ENCODE data around the gene EEF1G. TPM values are rescaled to one million over a fixed set of nuclear protein-coding genes. Genes with fewer than 3 reads are reported as not detected.

Gene EEF1G, protein sequence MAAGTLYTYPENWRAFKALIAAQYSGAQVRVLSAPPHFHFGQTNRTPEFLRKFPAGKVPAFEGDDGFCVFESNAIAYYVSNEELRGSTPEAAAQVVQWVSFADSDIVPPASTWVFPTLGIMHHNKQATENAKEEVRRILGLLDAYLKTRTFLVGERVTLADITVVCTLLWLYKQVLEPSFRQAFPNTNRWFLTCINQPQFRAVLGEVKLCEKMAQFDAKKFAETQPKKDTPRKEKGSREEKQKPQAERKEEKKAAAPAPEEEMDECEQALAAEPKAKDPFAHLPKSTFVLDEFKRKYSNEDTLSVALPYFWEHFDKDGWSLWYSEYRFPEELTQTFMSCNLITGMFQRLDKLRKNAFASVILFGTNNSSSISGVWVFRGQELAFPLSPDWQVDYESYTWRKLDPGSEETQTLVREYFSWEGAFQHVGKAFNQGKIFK
- 1,386 and 1,416 TPM in 2 replicates for total RNA-seq

DNA sequence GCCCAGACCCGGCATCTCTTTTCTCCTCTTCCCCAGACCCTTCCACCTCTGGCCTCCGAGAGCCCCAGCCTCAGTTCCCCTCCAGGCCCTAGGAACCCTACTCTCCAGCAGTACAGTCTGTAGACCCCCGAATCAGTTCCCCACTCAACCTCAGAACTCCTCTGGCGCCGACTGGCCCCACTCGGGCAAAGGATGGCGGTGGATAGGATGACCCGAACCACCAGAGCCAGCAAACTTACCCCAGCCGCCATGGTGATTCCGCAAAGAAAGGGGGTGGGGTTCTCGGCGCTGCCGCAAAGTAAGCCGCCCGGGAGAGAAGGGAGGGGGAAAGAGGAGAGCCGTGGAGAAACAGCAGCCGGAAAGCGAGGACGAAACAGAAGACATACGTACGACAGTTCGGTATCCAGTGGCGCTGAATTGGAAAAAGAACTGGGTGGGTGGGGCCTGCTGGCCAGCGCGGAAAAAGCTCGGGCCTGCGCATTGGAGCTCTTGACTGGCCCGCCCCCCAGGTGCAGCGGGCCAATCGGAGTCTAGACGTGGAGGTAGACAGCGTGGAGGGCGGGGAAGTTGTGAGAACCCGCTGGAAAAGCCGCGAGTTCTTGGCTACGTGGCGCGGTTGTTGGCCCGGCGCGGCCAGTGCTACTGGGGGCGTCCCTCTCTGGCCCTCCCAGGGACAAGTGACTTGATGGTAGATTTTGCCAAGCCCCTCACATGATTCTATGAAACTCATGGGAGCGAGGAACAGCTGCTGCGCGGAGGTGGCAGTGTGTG is at the start of gene EEF1G:
Gene EEF1G (minus strand): TSS at position 300 of the 771 bp plus-strand sequence. CDS start 49 bp downstream, at position 251.

DNA sequence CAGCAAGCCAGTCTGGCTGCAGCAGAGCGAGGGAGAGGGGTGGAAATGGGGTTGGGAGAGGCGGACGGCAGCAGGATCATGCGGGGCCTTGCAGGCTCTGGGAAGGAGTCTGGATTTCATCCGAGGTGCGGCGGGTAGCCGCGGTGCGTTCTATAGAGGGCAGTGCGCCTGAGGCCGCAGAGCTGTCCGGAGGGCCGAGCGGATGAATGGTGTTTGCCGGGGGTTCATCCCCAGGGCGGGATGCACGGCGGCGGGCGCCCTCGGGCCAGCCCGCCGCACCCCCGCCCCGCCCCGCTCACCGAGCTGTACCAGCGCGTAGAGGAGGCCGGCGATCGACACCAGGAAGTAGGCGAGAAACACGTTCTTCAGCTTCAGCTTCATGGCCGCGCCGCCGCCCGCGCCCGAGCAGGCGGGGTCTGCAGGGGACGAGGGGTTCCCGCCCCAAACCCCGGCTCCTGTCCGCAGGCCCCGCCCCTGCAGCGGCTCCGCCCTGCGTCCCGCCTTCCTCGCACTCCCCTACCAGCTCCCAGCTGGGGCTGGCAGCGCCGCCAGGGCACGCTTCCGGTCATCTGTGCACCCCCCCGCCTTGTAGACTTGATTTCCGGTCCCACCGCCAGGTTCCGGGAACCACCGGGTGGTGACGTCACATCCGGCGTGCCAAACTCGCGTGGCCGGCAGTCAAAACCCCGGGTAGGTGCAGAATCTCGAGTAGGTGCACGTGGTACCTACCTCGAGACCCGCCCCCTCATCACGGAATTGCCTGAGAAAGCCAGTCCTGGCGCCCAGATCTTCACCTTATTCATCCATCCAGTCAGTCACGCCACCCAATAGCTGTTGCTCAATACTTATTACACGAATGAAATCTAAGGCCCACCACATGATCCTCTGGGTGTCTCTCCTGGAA is 48.1 kb upstream of the EEF1G start, which contains the start of gene B3GAT3:
Gene B3GAT3 (minus strand): TSS at position 420 of the 904 bp plus-strand sequence. CDS start 39 bp downstream, at position 381.

DNA sequence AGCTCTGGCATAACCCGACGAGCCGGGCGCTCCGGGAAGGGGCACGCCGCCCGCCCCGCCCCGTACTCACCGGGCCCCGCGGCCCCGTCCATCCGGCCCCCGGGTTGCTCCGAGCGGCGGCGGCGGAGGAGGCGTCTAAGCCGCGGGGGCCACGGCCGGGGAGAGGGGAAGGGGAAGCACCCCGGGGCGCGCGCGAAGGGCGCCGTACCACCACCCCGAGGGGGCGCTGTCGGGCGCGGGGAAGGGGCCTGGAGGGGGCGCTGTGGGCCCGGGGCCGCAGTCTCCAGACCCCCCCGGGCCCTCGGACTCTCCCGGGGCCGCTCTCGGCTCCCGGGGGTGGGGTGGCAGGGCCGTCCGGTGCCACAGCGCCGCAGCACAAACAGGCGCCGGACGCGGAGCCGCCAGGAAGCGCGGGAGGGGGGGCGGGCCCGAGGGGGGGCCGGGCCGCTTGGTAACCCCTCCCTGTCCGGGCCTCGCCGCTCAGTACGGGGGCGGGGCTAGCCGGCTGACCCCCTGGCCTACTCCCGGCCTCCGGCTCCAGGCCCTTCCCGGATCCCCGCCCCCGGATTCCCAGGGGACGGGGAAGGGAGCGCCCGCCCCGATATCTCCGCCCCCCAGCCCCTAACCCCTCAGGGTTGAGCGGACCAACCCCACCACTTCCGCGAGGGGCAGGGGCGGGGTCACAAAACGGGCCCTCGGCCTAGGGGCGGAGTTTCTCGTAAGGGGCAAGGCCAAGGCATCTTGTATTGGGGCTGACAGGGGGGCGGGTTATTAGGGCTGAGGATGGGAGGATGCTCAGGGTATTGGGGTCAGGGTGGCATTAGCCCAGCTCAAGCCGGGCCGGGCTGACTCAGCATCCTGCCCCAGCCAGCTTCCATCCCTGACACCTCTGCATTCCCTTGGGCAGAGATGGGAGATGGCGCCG is 38.9 kb upstream of the EEF1G start, which contains the start of the genes EML3 and ROM1:
Gene EML3 (minus strand): TSS at position 410 of the 925 bp plus-strand sequence. CDS start 318 bp downstream, at position 92.
Gene ROM1 (plus strand): TSS at position 892 of the 925 bp plus-strand sequence. CDS start 25 bp downstream, at position 917.

DNA sequence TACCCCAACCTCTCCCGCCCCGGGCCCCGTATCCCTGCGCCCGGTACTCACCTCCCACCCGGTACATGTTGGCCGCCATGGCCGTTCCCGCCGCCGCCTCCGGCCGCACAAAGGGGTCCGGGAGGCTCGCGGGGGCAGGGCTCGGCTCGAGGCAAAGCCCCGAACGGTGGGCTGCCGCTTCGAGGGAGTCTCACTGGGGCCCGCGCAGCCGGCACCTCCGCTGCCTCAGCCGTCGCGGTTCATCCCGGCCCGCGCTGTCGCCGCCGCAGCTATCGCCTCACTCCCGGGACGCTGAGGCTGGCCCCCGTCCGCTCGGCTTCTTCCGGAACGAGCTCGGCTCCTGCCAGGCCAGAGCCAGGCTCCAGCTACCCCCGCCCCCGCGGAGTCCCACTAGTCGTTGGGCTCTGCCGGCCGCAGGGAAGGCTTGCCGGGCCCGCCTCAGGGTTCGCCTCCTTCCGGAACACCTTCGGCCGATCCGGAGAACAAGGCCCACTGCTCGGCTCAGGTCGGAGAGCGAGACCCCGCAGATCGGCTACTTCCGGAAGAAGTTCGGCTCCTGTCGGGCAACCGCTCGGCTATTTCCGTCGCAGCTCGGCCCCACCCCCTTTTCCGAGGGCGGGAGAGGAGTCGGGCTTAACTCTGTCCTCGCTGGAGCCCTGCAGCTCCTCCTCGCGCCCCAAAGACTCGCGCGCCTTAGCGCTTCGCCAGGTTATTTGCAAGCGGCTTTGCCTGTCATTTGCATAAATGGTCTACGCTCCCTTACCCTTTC is 27.9 kb upstream of the EEF1G start, which contains the start of gene MTA2:
Gene MTA2 (minus strand): TSS at position 494 of the 769 bp plus-strand sequence. CDS start 415 bp downstream, at position 79.

DNA sequence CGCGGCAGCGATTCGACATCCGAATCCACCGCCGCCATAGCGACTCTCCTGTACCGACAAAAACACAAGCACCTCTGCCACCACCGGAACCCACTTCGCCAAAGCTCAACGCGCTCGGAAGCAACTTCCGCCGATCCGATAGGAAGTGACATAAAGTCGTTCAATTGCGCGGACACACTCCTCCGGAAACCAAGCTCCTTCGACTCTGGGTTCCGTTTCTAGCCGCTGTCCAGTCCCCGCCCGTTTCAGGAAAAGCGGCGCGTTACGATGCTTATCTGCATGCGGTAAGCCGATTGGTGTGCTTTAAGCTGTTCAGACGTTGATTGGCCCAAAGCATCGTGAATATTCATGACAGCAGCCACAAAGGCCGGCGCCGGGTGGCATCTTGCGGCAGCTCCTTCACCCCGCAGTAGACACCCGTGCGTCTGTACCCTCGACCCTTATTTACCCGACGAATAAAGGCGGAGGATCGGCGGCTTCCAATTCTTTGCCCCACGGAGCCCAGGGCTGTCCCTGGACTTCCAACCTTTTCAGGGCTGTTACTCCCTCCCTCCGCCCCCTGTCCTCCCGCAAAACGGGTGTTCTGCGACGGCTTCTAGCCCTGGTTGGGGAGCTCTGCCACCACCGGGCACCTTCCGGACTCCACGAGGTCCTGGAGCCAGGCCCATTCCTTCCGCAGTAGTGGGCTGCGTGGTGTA is 17.9 kb upstream of the EEF1G start, which contains the start of gene TUT1:
Gene TUT1 (minus strand): TSS at position 76 of the 698 bp plus-strand sequence. CDS start 38 bp downstream, at position 38.

DNA sequence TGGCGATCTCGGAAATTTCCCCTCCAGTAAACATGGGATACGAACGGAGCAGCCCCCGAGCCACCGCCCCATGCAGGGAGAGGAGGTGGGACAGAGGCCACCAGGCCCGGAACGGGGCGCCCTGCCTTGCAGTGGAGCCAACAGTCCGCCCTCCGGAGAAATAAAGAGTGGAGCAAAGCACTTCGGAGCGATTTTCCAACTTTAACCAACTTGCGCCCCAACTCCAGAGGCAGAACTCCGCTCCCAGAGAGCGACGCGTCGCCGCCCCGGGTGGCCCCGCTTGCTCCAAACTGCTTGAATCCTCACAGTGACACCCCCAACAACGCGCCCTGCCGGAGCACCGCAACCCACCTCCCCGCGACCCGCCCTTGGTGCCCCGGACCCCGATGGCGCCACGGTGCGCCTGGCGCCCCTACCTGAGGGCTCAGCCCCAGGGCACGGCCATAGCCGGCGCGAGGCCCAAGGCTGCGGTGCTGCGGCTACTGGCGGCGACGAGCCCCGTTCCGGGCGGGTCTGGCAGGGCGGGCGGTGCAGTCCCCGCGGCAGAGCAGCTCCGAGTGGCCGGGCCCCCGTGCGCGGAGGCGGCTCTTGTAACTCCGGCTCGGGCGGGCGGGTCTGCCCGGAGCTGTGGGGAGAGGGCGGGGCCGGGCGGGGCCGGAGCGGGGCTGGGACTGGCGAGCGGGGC is 27.3 kb downstream of the EEF1G start, which contains the start of gene AHNAK:
Gene AHNAK (minus strand): TSS at position 563 of the 685 bp plus-strand sequence. CDS start 10,708 bp downstream, outside the sequence.

Other genes starting within 250 kb of the EEF1G start
- gene ASRGL1, start 236.4 kb downstream of the EEF1G start, total RNA-seq: 1.3 and 1.5 TPM in 2 replicates
- not detected in 2 replicates for gene SCGB1A1, start 154.9 kb downstream of the EEF1G start, total RNA-seq
- gene AHNAK, start 27.1 kb downstream of the EEF1G start, total RNA-seq: 643 and 750 TPM in 2 replicates
- 5.4 and 6.4 TPM in 2 replicates for gene TUT1, start 17.6 kb upstream of the EEF1G start, total RNA-seq
- 102 and 120 TPM in 2 replicates for gene MTA2, start 28.0 kb upstream of the EEF1G start, total RNA-seq
- 20.9 and 25.7 TPM in 2 replicates for gene EML3, start 38.9 kb upstream of the EEF1G start, total RNA-seq
- 10.3 and 10.6 TPM in 2 replicates for gene ROM1, start 39.4 kb upstream of the EEF1G start, total RNA-seq
- gene B3GAT3, start 48.1 kb upstream of the EEF1G start, total RNA-seq: 32.6 and 39.9 TPM in 2 replicates
- 243 and 244 TPM in 2 replicates for gene GANAB, start 72.7 kb upstream of the EEF1G start, total RNA-seq
- 16.8 and 22.2 TPM in 2 replicates for gene INTS5, start 79.4 kb upstream of the EEF1G start, total RNA-seq
- gene C11orf98, start 91.3 kb upstream of the EEF1G start, total RNA-seq: 32.3 and 46.8 TPM in 2 replicates
- gene CSKMT, start 91.4 kb upstream of the EEF1G start, total RNA-seq: 4.9 and 9.1 TPM in 2 replicates
- 11.9 and 15.1 TPM in 2 replicates for gene UQCC3, start 97.8 kb upstream of the EEF1G start, total RNA-seq
- gene LBHD1, start 98.4 kb upstream of the EEF1G start, total RNA-seq: 2.4 and 2.8 TPM in 2 replicates
- gene UBXN1, start 105.2 kb upstream of the EEF1G start, total RNA-seq: 134 and 158 TPM in 2 replicates
- 3.3 and 3.4 TPM in 2 replicates for gene LRRN4CL, start 115.6 kb upstream of the EEF1G start, total RNA-seq
- 57.1 and 67.2 TPM in 2 replicates for gene BSCL2, start 133.5 kb upstream of the EEF1G start, total RNA-seq
- not detected in 2 replicates for gene GNG3, start 133.8 kb upstream of the EEF1G start, total RNA-seq
- 12.6 and 14.9 TPM in 2 replicates for gene HNRNPUL2, start 153.6 kb upstream of the EEF1G start, total RNA-seq
- 28.5 and 31.1 TPM in 2 replicates for gene TTC9C, start 154.6 kb upstream of the EEF1G start, total RNA-seq
- 11.0 and 11.2 TPM in 2 replicates for gene ZBTB3, start 180.3 kb upstream of the EEF1G start, total RNA-seq
- 97.0 and 98.7 TPM in 2 replicates for gene POLR2G, start 187.7 kb upstream of the EEF1G start, total RNA-seq
- gene TAF6L, start 197.5 kb upstream of the EEF1G start, total RNA-seq: 16.2 and 17.6 TPM in 2 replicates
- gene TMEM179B, start 213.5 kb upstream of the EEF1G start, total RNA-seq: 24.3 and 24.4 TPM in 2 replicates
- gene TMEM223, start 218.1 kb upstream of the EEF1G start, total RNA-seq: 13.2 and 15.1 TPM in 2 replicates
- gene NXF1, start 231.5 kb upstream of the EEF1G start, total RNA-seq: 15.5 and 21.6 TPM in 2 replicates